ENCODE measurements around the gene PAPPA. TPM values are rescaled to one million over a fixed set of nuclear protein-coding genes. Genes with fewer than 3 reads are reported as not detected.

The PAPPA gene
- total and polyA plus RNA-seq, 2 of the 8 experiments (the other 6 are each of a cell fraction or from before 2014, with no cell fraction given): 0.18 to 0.63 TPM

DNA sequence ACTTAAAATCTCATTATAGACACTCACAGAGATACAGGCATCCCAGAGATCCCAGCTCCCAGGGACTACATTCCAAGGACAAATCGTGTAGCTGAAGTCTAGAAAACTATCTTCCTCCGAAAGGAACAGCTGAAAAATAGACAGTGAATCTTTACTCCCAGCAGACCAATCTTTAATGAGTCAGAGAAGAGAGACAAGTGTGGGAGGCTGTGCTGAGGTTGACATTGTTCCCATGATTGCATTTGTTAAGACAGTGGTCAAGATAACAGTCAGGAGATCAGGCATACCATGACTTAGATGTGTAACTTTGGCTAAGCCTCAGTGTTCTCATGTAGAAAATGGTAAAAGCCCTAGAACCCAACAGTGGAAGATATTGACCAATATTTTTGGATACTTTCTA lies 120.7 kb downstream of the PAPPA start (continued):
- TF ChIP-seq NANOG (IDR thresholded peaks at IDR 0.05; ENCODE audit: insufficient read depth, low read depth, low read length, poor library complexity, severe bottlenecking): no peak
- TF ChIP-seq MAFK (IDR thresholded peaks at IDR 0.05; ENCODE audit: low read depth, low read length): no peak
- no peak for TF ChIP-seq CHD1 (IDR thresholded peaks at IDR 0.05; ENCODE audit: low read depth, low read length)
- TF ChIP-seq BCL11A (IDR thresholded peaks at IDR 0.05; ENCODE audit: low read depth in 2 of 2, low read length in 2 of 2): no peak

All from H1 (cell line).